ENCODE results near the gene CCPG1.

DNA sequence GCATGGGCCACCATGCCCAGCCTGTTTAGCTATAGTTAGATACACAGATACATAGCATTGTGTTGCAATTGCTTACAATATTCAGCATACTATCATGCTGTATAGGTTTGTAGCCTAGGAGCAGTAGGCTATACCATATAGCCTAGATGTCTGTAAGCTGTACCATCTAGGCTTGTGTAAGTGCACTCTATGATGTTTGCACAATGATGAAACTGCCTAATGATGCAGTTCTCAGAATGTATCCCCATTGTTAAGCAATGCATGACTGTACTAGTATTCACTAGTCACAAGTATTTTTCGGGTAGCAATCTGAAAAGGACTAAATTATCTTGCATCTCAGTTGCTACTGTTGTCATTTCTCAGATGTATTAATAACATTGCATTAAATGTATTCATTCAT lies 73.2 kb downstream of the CCPG1 start:
- TF ChIP-seq TAF1 (IDR thresholded peaks at IDR 0.05; ENCODE audit: borderline replicate concordance, low read depth, low read length) (no peak), REST (IDR thresholded peaks at IDR 0.05; ENCODE audit: low read depth, low read length) (no peak), CTCF (IDR thresholded peaks at IDR 0.05) (no peak), RCOR1 (IDR thresholded peaks at IDR 0.05; ENCODE audit: low read length) (no peak), SIN3A (IDR thresholded peaks at IDR 0.05; ENCODE audit: borderline replicate concordance, low read depth, low read length) (no peak), EP300 (IDR thresholded peaks at IDR 0.05; ENCODE audit: borderline replicate concordance in 1 of 2, low read depth in 1 of 2, low read length in 1 of 2) (no peak), NFIC (IDR thresholded peaks at IDR 0.05; ENCODE audit: borderline replicate concordance) (no peak), YY1 (IDR thresholded peaks at IDR 0.05; ENCODE audit: low read depth) (no peak), POLR2AphosphoS5 (IDR thresholded peaks at IDR 0.05; ENCODE audit: low read depth, low read length) (no peak), JUND (IDR thresholded peaks at IDR 0.05) (no peak), EZH2phosphoT487 (IDR thresholded peaks at IDR 0.05; ENCODE audit: borderline replicate concordance, low read depth) (no peak), GATA2 (CRISPR knock-in tag; IDR thresholded peaks at IDR 0.05) (no peak)
